ENCODE measurements around the gene PSMB9.

The PSMB9 gene

GRCh38 chr6:32895006-32895345 lies 41.0 kb downstream of the PSMB9 start:
- in situ Hi-C loops (cut with MboI; ENCODE audit: low sequenced_read_pairs) = no loop called here

- in situ Hi-C loops (cut with MboI; ENCODE audit: low sequenced_read_pairs) = no loop called here
Measured at GRCh38 chr6:32903952-32904351, 50.0 kb downstream of the PSMB9 start.

- in situ Hi-C loops (cut with MboI; ENCODE audit: low sequenced_read_pairs) = no loop called here
Measured at GRCh38 chr6:32905078-32905477, 51.1 kb downstream of the PSMB9 start.

GRCh38 chr6:32906539-32906938 lies 52.5 kb downstream of the PSMB9 start:
- in situ Hi-C loops (cut with MboI; ENCODE audit: low sequenced_read_pairs) = no loop called here

GRCh38 chr6:32908897-32909296 lies 54.9 kb downstream of the PSMB9 start:
- in situ Hi-C loops (cut with MboI; ENCODE audit: low sequenced_read_pairs) = no loop called here

Data from hTERT RPE-1 (cell line).